ENCODE measurements around the gene DEAF1. TPM values are rescaled to one million over a fixed set of nuclear protein-coding genes. Genes with fewer than 3 reads are reported as not detected.

DEAF1 gene
- total and polyA plus RNA-seq, 10 of the 15 experiments (the other 5 are each of a cell fraction or from before 2014, with no cell fraction given), result 0.68 to 51.3 (median 25.9) TPM

GRCh38 chr11:660681-661444, 34.2 kb downstream of the DEAF1 start:
- no peak for ATAC-seq
- TF ChIP-seq RUNX3 (IDR thresholded peaks at IDR 0.05; ENCODE audit: low read length) (no peak), MYC (IDR thresholded peaks at IDR 0.05; ENCODE audit: insufficient read depth, insufficient read length, insufficient replicate concordance, low read length, severe bottlenecking) (no peak), SMARCA5 (IDR thresholded peaks at IDR 0.05) (no peak), ZBTB11 (CRISPR knock-in tag; IDR thresholded peaks at IDR 0.05) (no peak), ZNF207 (IDR thresholded peaks at IDR 0.05; ENCODE audit: borderline replicate concordance) (no peak), HDAC6 (IDR thresholded peaks at IDR 0.05; ENCODE audit: unreplicated experiment) (no peak), RFX5 (IDR thresholded peaks at IDR 0.05; ENCODE audit: low read depth, low read length) (no peak), SIN3A (IDR thresholded peaks at IDR 0.05; ENCODE audit: low read depth, low read length) (no peak), EZH2 (IDR thresholded peaks at IDR 0.05; ENCODE audit: borderline replicate concordance, control insufficient read depth, low read depth, low read length) (no peak), ZNF622 (IDR thresholded peaks at IDR 0.05) (no peak), CBX5 (IDR thresholded peaks at IDR 0.05; ENCODE audit: low read depth) (no peak), IRF3 (IDR thresholded peaks at IDR 0.05) (no peak), ZBTB4 (CRISPR knock-in tag; IDR thresholded peaks at IDR 0.05) (no peak), RAD21 (IDR thresholded peaks at IDR 0.05; ENCODE audit: insufficient read depth, low read depth, low read length) (no peak), SMC3 (IDR thresholded peaks at IDR 0.05; ENCODE audit: borderline replicate concordance, low read length) (no peak)

More at GRCh38 chr11:660681-661444, 34.2 kb downstream of the DEAF1 start:
- intact Hi-C loops (cut with micrococcal nuclease; ENCODE audit: unreplicated experiment) (no loop called here), in situ Hi-C loops (cut with MboI) (loop anchor here (10.0 kb wide), 1 partner anchor 64 kb away; no protein-coding TSS in a partner anchor)
- no peak overlapping the region for H3K4me2 ChIP-seq (ENCODE audit: control insufficient read depth, insufficient read depth)
- no TSS peak for BruUV-seq (replicated peaks)
- H4K20me1 ChIP-seq (ENCODE audit: control insufficient read depth, insufficient read depth), result no peaks in the 10 kb centered on the region
- H3K9ac ChIP-seq (ENCODE audit: control insufficient read depth, insufficient read depth, low read length), result no peak overlapping the region
- WGBS (ENCODE audit: insufficient coverage, insufficient replicate concordance, low lambda C conversion rate, missing lambda C conversion rate), result 96% methylated on average over 19 of the region's 19 CpGs
- no peak overlapping the region for H3K27ac ChIP-seq (ENCODE audit: control insufficient read depth, insufficient read depth)
- peaks cover 9 to 19% of the 10 kb centered on the region in 2 experiments; a peak in 3 of 4 replicates for H3K36me3 ChIP-seq (ENCODE audit: control insufficient read depth in 2 of 2, insufficient read depth in 2 of 2, low read length in 1 of 2)
- RAD21 ChIA-PET (ENCODE audit: unreplicated experiment), result interaction anchor here (0.9 to 3.1 kb wide), 3 partner anchors 52 to 65 kb away, joined by 3 to 15 read pairs (median 10); no protein-coding TSS in a partner anchor
- no peaks in the 10 kb centered on the region for H3K27me3 ChIP-seq (replicated peaks in 1 of 2; ENCODE audit: control insufficient read depth in 2 of 2, insufficient read depth in 2 of 2, low read length in 1 of 2)
- CTCF ChIA-PET, result interaction anchor here (0.7 to 9.5 kb wide), 4 partner anchors 13 to 87 kb away, joined by 4 to 91 read pairs (median 4); no protein-coding TSS in a partner anchor
- no peaks in the 10 kb centered on the region for H3K9me3 ChIP-seq (replicated peaks; ENCODE audit: control insufficient read depth, insufficient read depth, low read length)
- POLR2A ChIA-PET, result interaction anchor here (0.5 to 1.1 kb wide), 4 partner anchors 9 to 117 kb away, joined by 3 to 4 read pairs (median 3); no protein-coding TSS in a partner anchor
- no peak overlapping the region for H3K4me3 ChIP-seq
- no peaks in the 10 kb centered on the region for H3K79me2 ChIP-seq (ENCODE audit: control insufficient read depth, insufficient read depth, low read length)
- DNase-seq (ENCODE audit: low read depth, low spot score) (no peak), FAIRE-seq (no peak)
- no peak overlapping the region for H2AFZ ChIP-seq (ENCODE audit: control insufficient read depth, low read depth, low read length)
- peaks cover 13% of the 10 kb centered on the region for H3K4me1 ChIP-seq (ENCODE audit: control insufficient read depth, insufficient read depth, low read length)
- SMC1A ChIA-PET (ENCODE audit: uncharacterized antibody, unreplicated experiment), result interaction anchor here (1.0 to 1.9 kb wide), 3 partner anchors 31 to 65 kb away, joined by 3 to 8 read pairs (median 3); no protein-coding TSS in a partner anchor

Data from GM12878 (cell line).